ENCODE measurements around the gene NFIB.

The NFIB gene

GRCh38 chr9:14095277-14095676 lies 218.7 kb downstream of the NFIB start:
- no peak for DNase-seq

- DNase-seq, result no peak
Measured at GRCh38 chr9:14094491-14094890, 219.4 kb downstream of the NFIB start.

- DNase-seq, result peak; percentile 25
Measured at GRCh38 chr9:14092344-14092743, 221.6 kb downstream of the NFIB start.

- peak; percentile 29 for DNase-seq
Measured at GRCh38 chr9:14089051-14089803, 224.7 kb downstream of the NFIB start.

- DNase-seq, result no peak
Measured at GRCh38 chr9:14087576-14087975, 226.4 kb downstream of the NFIB start.

- DNase-seq, result no peak
Measured at GRCh38 chr9:14086495-14086894, 227.4 kb downstream of the NFIB start.

DNA sequence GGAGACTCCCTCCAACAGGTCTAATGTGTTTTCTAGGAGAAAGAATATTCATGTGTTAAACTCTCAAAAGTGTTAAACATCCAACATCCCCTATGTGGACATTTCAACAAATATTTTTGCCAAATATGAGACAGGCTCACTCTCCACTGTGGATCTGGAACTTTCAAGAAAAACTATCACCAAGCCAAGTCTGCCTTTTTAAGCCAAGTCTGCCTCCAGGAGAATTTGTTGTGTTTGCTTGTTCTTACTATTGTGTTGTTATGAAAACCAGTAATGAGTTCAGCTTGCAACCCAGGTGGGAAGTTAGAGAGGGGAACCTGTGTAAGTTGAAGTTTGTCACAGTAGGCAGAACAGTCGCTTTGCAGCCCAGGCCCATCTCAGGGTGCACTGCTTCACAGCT lies 228.1 kb downstream of the NFIB start:
- DNase-seq, result no peak

- DNase-seq, result no peak
Measured at GRCh38 chr9:14084867-14085266, 229.1 kb downstream of the NFIB start.

DNA sequence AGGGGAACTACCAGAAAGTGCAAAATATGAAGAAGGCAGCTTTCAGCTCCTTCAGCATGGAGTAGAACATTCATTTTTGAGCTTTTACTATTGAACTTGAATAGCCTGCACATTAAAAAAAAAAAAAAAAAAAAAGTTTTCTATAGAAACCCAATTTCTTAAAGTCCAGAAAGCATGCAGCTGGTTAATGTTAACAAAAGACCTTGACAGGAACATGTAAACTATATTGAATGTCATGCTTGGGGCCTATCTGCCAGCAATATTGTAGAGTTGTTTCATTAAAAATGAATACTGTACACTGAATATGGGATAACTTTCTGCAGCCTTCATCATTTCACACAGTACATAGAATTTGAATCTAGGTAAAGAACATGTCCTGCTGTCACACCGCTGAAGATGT lies 230.6 kb downstream of the NFIB start:
- no peak for DNase-seq

DNA sequence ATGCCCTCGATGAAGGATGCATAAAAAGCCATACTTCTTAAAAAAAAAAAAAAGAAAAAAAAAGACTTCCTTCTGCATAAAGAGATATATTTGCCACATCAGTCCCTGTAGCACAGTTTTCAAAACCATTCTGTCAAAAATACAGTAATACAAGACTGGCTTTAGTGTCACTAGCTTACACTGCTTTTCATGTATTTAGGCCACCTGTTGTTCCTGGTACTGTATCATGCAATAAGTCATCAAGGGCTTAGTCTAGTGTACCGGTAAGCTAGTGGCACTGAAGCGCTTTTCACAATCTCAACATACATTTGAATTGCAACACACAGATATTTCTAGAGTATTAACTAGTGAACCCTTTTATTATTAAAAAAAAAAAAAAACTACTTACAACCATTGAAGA lies 231.2 kb downstream of the NFIB start:
- DNase-seq, result no peak

GRCh38 chr9:14081745-14082144 lies 232.2 kb downstream of the NFIB start:
- no peak for DNase-seq

GRCh38 chr9:14080959-14081542 lies 232.9 kb downstream of the NFIB start:
- peak; percentile 89 for DNase-seq

DNA sequence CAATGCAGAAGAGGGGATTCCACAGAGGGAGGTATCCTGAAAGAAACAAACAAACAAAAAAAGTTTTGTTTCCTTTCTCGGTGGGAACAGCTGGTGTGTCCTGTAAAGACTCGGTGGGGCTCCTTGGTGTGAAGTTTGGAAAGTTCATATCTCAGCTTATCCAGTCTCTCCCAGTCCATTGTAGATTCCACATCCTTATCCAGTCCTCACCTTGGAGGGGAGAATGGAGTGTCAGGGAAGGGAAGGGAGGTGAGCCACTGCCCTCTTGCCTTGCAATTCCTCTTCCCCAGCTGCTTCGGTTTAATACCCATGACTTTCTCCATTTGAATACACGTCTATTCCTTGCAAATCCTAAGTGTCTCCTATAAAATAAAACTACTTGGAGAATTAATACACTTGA lies 234.5 kb downstream of the NFIB start:
- no peak for DNase-seq

GRCh38 chr9:14077672-14078071 lies 236.3 kb downstream of the NFIB start:
- DNase-seq, result no peak

DNA sequence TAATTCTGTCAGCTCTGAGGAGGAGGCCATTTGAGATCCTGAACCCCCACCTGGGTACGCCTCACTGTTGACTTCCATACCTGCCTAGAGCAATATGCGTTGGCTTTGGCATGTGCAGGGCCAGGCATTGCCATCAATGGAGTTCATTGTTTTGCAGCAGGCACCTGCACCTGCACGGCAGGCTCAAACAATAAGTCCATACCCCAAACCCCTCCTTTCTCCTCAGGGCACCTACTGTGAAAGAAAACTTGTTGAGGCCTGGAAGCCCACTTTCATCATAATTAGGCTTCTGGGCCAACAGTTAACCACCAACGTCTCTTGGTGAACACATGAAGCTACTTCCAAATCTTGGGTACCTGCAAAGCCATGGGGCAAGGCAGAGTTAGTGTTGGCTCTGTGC lies 238.7 kb downstream of the NFIB start:
- DNase-seq, result no peak

DNA sequence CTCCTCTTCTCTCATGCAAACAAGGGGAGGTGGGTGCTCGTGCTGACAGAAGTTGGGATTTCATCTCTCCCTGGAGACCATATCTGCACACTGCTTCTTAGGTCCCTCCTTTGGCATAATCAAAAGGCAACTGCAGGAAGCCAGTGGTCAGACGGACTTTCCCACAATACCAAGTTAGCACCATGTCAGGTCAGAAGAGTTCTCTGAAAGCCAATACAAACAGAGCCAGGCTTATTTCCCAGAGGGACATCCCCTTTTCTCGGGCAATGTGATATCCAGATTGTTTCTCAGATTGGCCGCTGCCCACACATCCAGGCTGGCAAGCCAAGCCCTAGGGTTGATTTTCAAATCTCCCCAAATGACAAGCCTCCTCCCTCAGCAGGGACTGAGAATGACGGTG lies 241.1 kb downstream of the NFIB start:
- DNase-seq, result no peak

GRCh38 chr9:14071484-14071883 lies 242.5 kb downstream of the NFIB start:
- DNase-seq, result no peak

DNA sequence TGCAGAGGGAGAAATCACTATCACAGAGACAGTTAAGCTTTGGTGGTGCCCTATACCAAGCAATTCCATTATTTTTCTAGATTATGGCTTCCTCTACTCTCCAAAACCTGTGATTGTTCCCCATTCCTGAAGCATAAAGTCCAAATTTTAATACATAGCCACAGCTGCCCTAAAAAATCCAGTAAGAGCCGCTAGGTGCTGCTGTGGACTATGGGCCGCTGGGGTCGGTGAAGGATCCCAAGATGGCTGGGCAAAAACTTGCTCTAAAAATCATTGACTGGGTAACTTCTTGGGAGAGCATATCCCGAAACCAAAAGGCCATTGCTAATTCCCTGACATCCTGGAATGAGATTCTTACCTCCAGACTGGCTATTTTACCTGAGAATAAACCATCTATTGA lies 245.3 kb downstream of the NFIB start:
- DNase-seq, result no peak

DNA sequence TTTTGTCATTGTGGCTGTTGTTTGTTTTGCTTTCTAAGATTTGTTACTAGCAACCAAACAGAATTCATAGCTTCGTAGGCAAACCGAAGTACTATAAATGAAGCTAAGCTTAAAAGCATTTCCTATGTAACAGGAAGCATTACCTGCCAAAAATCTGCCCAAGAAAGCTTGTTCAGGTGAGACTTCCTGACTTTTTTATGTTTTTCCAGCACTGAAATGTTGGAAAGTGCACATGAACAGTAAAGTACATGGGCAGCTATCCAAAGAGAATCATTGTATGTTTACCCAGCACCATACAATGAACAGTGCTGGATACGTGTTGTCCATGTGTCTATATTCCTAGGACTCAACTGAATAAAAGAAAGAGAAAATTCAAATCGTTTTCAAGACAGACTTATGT lies 247.1 kb downstream of the NFIB start:
- no peak for DNase-seq

GRCh38 chr9:14066032-14066431 lies 247.9 kb downstream of the NFIB start:
- DNase-seq, result no peak

- DNase-seq, result no peak
Measured at GRCh38 chr9:14064940-14065339, 249.0 kb downstream of the NFIB start.

- no peak for DNase-seq
Measured at GRCh38 chr9:14063756-14064155, 250.2 kb downstream of the NFIB start.

DNA sequence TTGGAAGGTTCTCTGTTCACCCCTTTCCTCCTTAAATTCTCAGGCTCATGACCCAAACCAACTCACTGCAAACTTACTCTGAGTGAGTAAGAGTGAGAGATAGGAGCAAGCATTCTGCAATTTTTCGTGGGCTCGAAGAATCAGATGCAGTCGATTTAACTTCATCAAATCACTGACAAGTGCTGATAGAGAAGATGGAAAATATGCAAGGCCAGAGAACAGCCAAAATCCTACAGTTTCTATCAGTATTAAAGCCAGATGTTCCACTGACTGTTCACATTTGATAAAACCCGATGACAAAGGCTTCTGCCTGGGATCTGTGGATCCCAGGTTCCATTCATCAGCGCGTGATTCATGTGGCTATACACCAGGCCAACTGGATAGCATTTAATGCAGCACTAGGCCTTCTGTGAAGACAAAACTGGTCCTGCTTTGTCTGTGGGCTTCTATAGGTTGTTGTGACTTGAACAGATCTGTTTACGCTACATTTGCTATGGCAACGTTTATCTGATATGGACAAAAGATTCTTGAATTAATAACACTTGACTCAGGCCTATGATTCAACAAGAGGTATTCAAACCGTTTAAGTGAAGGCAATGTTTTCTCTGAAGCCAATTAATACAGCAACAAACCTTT lies 251.2 kb downstream of the NFIB start:
- DNase-seq, result peak; percentile 93

DNA sequence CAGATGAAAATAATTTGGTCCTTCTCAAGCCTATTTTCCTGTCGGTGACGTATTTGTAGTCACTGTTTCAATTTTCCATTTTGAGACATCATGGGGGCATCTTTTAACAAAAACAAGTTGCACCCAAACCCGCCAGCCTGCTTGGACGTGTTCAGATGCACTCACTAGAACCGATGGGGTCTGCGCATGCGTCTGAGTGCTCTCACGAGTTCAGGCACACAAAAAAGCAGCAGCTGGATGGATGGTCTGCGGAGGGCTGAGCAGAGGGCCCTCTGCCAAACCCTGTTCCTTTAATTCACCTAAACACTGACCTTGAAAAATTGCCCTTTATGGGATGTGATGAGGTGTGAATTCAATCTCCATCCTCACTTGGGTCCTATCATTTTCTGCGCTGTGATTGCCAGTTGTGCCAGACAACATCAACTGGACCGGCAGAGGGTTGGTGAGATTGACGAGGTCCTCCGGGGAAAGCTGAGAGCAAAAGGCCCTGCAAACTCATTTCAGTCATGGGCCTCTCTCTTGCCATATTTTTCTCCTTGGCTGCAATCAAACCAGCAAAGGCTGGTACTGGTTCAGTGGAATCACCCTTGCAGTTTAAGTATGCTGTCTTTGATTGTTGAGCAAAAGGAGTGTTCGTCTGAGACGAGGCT lies 251.9 kb downstream of the NFIB start:
- no peak for DNase-seq

Data from fibroblast of upper back skin (primary cell).